GM21423 (cell line): ENCODE results near the gene NEMP2.

ENCODE experiments used
- ATAC-seq: cut with Tn5 transposase; IDR thresholded peaks from one replicate; pipeline ENCODE4 v1.9.1; 2021; ENCODE audit warnings: mild to moderate bottlenecking, moderate library complexity; ENCODE audit not compliant: unreplicated experiment

NEMP2 gene

GRCh38 chr2:190460487-190460886 is 74.0 kb downstream of the NEMP2 start:
- no peak for ATAC-seq

- no peak for ATAC-seq
Measured at GRCh38 chr2:190459881-190460280, 74.6 kb downstream of the NEMP2 start.

GRCh38 chr2:190458352-190459107 is 76.0 kb downstream of the NEMP2 start:
- ATAC-seq = no peak

GRCh38 chr2:190457256-190457655 is 77.3 kb downstream of the NEMP2 start:
- ATAC-seq = no peak

- ATAC-seq = no peak
Measured at GRCh38 chr2:190456833-190457232, 77.7 kb downstream of the NEMP2 start.

GRCh38 chr2:190455358-190456095 is 79.0 kb downstream of the NEMP2 start:
- ATAC-seq = no peak

GRCh38 chr2:190454795-190455194 is 79.7 kb downstream of the NEMP2 start:
- no peak for ATAC-seq
